HUES6 (cell line): ENCODE data around the gene MMP14.

Experiments
- H3K27ac ChIP-seq: 2 replicates; pipeline ENCODE4 v1.7.0; 2013; ENCODE audit warnings: low read depth, mild to moderate bottlenecking, low read length, inconsistent platforms
- H3K27me3 ChIP-seq: 2 replicates; pipeline ENCODE4 v1.6.1; 2013; ENCODE audit warnings: low read length; ENCODE audit not compliant: control insufficient read depth, insufficient read depth
- H3K36me3 ChIP-seq: 2 replicates; pipeline ENCODE4 v1.6.1; 2013; ENCODE audit warnings: low read length; ENCODE audit not compliant: control insufficient read depth, insufficient read depth
- H3K4me1 ChIP-seq: 2 replicates; pipeline ENCODE4 v1.6.1; 2013; ENCODE audit warnings: low read length; ENCODE audit not compliant: control insufficient read depth, insufficient read depth
- H3K4me3 ChIP-seq: 2 replicates; pipeline ENCODE4 v1.5.1; 2013; ENCODE audit warnings: low read depth, low read length
- H3K9ac ChIP-seq: one replicate; pipeline ENCODE4 v1.6.1; 2013; ENCODE audit warnings: mild to moderate bottlenecking, low read length
- H3K9me3 ChIP-seq: 2 replicates; pipeline ENCODE4 v1.6.1; 2013; ENCODE audit warnings: low read depth, low read length; ENCODE audit not compliant: control insufficient read depth, insufficient read depth

Gene MMP14

DNA sequence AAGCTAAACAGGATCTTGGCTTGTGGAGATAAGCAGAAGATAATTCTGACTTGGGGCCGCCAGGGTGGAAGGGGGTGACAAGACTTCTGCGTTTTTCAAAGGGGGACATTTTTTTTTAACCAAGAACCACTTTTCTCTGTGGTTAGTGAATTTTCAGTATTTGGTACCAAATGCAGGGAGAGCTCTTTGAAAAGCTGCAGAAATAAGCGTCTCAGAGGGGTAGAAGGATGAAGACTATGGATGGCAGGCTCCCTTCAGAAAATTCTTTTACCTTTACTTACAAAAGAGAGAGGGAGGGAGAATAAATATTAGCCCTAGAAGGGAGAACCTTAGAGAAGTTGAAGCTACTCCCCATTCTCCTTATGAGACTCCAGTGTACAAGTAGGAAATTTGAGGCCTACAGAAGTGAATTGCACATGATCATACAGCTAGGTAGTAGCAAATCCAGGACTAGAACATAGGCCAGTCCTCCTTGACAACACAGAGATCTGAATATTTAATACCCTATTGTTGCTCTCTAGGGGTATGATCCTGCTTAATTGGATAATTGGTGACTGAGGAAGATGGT is 5.9 kb upstream of the MMP14 start:
- Histone ChIP-seq H3K27ac (no peak overlapping the region), H3K9ac (peak overlapping the region; percentile 78), H3K36me3 (peaks cover 38% of the 10 kb centered on the region), H3K9me3 (no peaks in the 10 kb centered on the region), H3K4me1 (peaks cover 14% of the 10 kb centered on the region), H3K27me3 (no peaks in the 10 kb centered on the region), H3K4me3 (peak overlapping the region; percentile 88)

DNA sequence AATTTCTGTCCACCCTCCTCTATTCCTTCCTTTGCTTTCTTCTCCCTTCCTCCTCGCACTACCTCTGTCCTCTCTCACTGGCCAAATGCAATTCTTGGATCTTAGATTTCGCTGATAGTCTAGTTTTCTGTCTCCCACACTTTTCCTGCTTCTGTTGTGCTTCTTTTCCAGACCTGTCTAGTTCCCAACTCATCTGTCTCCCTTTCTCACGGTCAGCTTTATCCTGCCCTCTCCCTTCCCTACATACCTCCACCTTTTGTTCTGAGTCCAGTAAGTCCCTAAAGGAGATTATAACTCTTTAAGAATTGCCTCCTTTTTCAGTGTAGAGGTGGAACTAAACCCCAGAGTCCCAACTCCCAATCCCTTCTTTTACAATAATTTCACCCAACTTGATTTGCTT is 880 bp upstream of the MMP14 start:
- peak overlapping the region; percentile 74 for H3K9ac ChIP-seq
- peaks cover 30% of the 10 kb centered on the region for H3K4me1 ChIP-seq
- H3K27ac ChIP-seq = no peak overlapping the region
- H3K36me3 ChIP-seq = peaks cover 38% of the 10 kb centered on the region
- H3K4me3 ChIP-seq = peak overlapping the region; percentile 68
- no peaks in the 10 kb centered on the region for H3K27me3 ChIP-seq
- no peaks in the 10 kb centered on the region for H3K9me3 ChIP-seq

DNA sequence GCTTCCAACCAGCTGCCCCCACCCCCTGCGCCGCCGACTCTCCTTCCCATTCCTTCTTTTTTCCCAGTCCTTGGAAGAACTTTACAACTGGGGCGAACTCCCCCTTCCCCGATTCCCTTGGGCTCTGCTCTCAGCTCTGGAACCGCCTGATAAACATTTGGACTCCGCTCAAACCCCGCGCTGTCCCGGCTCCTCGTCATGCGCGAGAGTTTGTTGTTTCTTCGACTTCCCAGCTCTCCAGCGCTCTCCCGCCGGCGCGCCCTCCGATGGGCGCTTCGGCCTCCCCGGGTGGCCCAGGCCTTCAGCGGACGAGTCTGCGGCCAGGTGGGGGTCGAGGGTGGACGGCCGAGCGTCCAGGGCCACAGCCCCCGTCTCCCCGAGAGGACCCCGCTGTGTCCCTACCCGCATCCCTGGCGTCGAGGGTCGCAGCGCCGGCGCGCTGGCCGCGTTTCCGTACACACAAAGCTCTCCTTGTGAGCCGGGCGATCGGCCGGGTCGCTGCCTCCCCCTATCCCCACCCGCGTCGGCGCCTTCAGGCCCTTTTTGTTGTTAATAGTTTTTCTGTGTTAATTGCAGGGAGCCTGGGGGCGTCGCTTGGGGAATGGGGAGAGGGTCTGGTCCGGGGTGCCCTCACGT is 847 bp downstream of the MMP14 start:
- peaks cover 27% of the 10 kb centered on the region for H3K4me1 ChIP-seq
- peak overlapping the region; percentile 68 for H3K4me3 ChIP-seq
- peak overlapping the region; percentile 52; the same call in 1 of the 2 replicates for H3K27ac ChIP-seq
- H3K36me3 ChIP-seq = peaks cover 39% of the 10 kb centered on the region
- no peaks in the 10 kb centered on the region for H3K27me3 ChIP-seq
- H3K9ac ChIP-seq = peak overlapping the region; percentile 74
- H3K9me3 ChIP-seq = no peaks in the 10 kb centered on the region

DNA sequence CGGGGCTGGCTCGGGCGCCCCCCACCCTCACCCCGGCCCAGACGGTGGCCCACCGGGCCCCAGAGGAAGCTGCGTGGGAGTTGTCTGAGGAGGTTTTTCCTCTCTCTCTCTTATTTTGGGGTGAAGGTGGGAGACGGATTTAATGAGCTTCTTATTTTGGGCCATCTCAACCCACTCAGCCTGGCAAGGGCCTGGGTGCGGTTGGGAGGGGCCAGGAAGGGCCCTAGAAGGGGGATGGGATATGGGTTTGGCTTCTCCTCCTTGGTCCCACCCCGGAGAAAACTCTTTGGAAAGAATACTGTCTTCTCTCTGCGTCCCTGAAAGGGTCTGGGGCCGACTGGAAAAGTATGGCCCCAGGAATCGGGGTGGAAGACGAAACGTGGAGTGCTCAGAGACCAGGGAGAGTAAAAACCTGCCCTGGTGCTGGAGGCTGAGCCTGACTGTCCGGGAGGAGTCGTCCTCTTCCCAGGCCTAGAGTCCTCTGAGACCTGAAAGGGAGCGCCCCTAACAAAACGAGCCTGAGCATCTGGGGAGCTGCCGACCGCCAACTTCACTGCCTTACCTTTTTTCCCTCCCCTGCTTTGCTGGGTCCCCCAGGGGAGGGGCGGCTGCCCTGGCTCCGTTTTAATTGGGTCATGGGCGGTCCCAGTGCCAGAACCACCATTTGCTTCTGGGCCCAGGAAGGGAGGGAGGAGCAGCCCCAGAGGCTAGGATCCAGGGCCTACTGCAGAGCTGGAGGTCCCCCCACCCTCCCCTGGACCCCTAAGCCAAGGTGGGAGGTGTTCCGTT is 1.6 kb downstream of the MMP14 start:
- peak overlapping the region; percentile 52; the same call in 1 of the 2 replicates for H3K27ac ChIP-seq
- H3K4me3 ChIP-seq = peak overlapping the region; percentile 68

DNA sequence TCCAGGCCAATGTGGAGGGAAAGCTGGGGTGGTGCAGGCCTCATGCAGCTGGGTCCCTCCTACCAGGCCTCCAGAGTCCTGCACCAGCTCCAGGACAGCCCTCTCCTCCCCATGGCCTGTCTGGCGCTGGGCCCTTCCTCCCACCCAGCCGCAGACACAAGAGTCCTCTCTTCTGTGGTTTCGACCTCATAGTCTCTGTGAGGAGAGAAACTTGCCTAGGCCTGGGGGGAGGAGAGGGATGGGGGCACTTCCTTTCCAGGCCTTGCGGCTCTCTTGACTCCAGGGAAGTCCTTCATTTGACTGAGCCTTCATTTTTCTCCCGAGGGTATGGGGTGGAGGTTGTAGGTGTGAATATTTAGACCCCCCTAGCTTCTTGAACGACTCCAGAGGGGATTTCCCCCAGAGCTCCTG is 2.3 kb downstream of the MMP14 start:
- H3K27me3 ChIP-seq = no peaks in the 10 kb centered on the region
- H3K27ac ChIP-seq = peak overlapping the region; percentile 52; the same call in 1 of the 2 replicates
- H3K4me1 ChIP-seq = peaks cover 27% of the 10 kb centered on the region
- H3K36me3 ChIP-seq = peaks cover 47% of the 10 kb centered on the region
- peak overlapping the region; percentile 74 for H3K9ac ChIP-seq
- H3K4me3 ChIP-seq = peak overlapping the region; percentile 68
- no peaks in the 10 kb centered on the region for H3K9me3 ChIP-seq

More for the DNA sequence above, 1.6 kb downstream of the MMP14 start:
- H3K9me3 ChIP-seq = no peaks in the 10 kb centered on the region
- no peaks in the 10 kb centered on the region for H3K27me3 ChIP-seq
- peak overlapping the region; percentile 74 for H3K9ac ChIP-seq
- peaks cover 46% of the 10 kb centered on the region for H3K36me3 ChIP-seq
- peaks cover 27% of the 10 kb centered on the region for H3K4me1 ChIP-seq

DNA sequence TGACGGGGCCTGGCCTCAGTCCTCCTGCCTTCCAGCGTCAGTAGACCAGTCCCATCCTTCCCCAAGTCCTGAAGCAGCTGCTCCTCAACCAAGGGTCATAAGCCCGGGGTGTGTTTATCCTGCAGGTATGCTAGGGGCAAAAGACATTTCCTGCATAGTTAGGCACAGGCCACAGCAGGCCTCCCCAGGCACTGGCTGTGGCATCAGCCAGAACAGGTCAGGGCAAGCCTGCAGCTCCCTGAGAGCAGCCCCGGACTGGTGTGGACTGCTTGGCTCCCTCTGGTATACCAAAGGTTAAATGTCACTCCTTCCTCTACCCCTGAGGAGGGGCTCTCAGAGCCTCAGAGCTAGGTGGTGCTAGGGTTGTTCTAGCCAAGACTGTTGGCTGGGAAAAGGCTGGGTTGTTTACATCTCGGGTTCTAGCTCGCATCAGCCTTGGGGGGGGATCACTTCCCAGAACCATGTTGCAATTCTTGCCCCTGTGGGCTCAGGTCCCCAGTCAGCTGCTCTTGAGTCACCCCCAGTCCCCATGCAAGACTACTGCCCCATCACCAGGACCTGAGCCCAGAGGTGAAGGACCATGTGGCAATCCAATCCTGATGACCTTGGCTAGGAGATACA is 2.9 kb downstream of the MMP14 start:
- Histone ChIP-seq H3K4me3 (peak overlapping the region; percentile 68; the same call in 1 of the 2 replicates), H3K4me1 (peaks cover 27% of the 10 kb centered on the region), H3K27ac (peak overlapping the region; percentile 5; the same call in 1 of the 2 replicates), H3K9me3 (no peaks in the 10 kb centered on the region), H3K27me3 (no peaks in the 10 kb centered on the region), H3K9ac (peak overlapping the region; percentile 74), H3K36me3 (peaks cover 45% of the 10 kb centered on the region)

DNA sequence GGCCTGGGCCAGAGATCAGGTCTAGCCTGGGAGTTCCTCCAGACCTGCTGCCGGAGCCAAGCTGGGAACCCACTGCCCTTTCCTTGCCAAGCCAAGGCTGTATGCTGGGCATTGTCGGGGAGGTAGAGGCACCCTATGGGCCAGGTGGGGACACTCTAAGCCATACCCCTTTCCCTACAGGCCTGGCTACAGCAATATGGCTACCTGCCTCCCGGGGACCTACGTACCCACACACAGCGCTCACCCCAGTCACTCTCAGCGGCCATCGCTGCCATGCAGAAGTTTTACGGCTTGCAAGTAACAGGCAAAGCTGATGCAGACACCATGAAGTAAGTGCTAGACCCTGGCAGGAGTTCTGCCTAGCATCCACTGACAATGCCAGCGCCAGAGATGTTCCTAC is 4.9 kb downstream of the MMP14 start:
- no peak overlapping the region for H3K27ac ChIP-seq

DNA sequence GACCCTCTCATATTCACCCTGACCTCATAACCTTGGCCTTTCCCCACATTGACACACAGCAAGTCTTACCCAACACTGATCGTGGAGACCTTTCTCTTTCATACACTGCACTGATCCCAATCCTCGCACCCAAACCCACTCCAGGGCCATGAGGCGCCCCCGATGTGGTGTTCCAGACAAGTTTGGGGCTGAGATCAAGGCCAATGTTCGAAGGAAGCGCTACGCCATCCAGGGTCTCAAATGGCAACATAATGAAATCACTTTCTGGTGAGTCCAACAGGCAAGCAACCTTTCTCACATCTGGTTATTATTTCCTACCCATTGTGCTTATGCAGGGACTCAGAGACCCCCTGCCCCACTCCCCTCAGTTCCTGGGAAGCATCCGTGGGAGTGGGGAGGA is 5.4 kb downstream of the MMP14 start:
- no peak overlapping the region for H3K9ac ChIP-seq
- no peak overlapping the region for H3K4me3 ChIP-seq
- H3K27me3 ChIP-seq = no peaks in the 10 kb centered on the region
- H3K36me3 ChIP-seq = peaks cover 59% of the 10 kb centered on the region
- H3K4me1 ChIP-seq = peaks cover 18% of the 10 kb centered on the region
- H3K27ac ChIP-seq = no peak overlapping the region
- H3K9me3 ChIP-seq = no peaks in the 10 kb centered on the region

More for the DNA sequence above, 4.9 kb downstream of the MMP14 start:
- no peak overlapping the region for H3K4me3 ChIP-seq
- no peaks in the 10 kb centered on the region for H3K9me3 ChIP-seq
- no peak overlapping the region for H3K9ac ChIP-seq
- peaks cover 18% of the 10 kb centered on the region for H3K4me1 ChIP-seq
- H3K27me3 ChIP-seq = no peaks in the 10 kb centered on the region
- peaks cover 55% of the 10 kb centered on the region for H3K36me3 ChIP-seq

DNA sequence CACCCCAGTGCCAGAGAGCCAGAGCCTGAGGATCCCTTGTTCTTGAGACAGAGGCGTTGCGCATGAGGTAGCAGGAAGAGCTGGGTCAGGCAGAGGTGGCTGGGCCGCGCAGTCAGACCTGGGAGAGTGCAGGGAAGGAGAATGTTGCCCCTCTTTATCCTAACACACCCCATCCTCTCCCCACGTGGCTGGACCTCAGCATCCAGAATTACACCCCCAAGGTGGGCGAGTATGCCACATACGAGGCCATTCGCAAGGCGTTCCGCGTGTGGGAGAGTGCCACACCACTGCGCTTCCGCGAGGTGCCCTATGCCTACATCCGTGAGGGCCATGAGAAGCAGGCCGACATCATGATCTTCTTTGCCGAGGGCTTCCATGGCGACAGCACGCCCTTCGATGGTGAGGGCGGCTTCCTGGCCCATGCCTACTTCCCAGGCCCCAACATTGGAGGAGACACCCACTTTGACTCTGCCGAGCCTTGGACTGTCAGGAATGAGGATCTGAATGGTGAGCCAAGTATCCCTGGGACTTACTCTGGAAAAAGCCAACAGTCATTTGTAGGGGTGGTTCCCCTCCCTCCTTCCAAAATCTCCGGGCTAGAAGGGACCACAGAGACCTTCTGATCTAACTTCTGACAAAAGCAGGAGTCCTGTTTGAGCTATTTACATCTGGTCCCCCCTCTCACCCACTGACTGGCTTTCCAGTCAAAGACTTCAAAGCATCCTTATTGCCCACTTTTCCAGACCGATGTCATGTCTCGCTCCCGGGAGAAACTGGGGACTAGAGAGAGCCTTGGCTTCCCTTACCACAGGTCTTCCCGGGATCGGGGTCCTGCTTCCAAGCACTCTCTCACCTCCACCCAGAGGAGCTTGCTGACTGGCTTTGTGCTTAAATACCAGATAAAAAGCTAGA is 6.1 kb downstream of the MMP14 start:
- peaks cover 59% of the 10 kb centered on the region for H3K36me3 ChIP-seq
- H3K4me1 ChIP-seq = peaks cover 18% of the 10 kb centered on the region
- H3K4me3 ChIP-seq = no peak overlapping the region
- no peaks in the 10 kb centered on the region for H3K9me3 ChIP-seq
- no peak overlapping the region for H3K27ac ChIP-seq
- H3K9ac ChIP-seq = no peak overlapping the region
- H3K27me3 ChIP-seq = no peaks in the 10 kb centered on the region
